HG03039 (cell line): ENCODE measurements around the gene LONRF2.

Experiments used
- ATAC-seq: cut with Tn5 transposase; IDR thresholded peaks from one replicate; pipeline ENCODE4 v1.9.1; 2021; ENCODE audit warnings: mild to moderate bottlenecking, moderate library complexity; ENCODE audit not compliant: unreplicated experiment

Gene LONRF2

DNA sequence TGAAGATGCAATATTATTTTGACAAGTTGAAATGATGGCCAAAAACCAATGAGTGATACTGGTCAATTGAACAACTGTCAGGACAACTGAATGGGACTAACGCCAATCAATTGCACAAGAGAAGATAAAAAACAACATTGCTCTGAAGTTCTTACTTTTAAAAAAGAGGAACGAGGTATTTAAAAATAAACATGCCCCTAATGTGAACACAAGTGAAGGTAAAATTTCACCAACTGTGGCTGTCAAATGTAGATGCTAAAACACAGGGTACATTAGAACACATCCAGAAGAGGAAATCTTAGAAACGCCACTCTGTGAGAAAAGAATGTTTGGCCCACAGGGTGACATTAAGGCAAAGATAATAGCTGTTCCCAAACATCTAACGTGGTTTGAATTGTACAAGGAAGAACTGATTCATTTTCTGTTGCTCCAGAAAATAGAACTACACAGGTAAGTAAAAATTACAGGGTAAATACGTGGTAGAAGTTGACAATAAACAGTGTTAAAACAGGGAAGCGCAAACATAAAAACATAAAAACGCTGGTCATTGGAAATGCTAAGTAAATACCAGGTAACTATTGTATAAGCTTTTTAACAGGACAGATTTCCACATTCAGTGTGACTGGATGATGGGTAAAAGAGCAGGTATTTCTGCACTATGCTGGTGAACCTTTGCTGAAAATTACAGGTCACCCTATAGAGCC is 20.3 kb downstream of the LONRF2 start:
- no peak for ATAC-seq

- no peak for ATAC-seq
These were observed 22.8 kb downstream of the LONRF2 start for GRCh38 chr2:100299548-100299947.

DNA sequence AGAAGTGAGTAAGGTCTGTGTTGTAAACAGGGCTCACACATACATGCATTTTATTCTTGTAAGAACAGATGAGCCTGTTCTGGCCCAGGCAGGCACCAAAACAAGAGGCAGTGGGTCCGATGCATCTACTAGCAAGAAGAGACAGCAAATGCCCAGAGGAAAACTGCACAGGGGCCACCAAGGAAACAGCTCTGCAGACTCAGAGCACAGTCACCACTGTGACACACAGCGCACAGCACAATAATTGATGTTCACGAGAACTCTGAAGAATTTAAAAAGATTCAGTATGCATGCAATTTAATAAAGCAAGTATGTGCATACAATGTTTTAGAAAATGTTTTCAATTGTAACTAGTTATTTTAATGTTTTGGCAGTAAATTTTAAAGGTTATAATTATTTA is 24.8 kb downstream of the LONRF2 start:
- no peak for ATAC-seq

DNA sequence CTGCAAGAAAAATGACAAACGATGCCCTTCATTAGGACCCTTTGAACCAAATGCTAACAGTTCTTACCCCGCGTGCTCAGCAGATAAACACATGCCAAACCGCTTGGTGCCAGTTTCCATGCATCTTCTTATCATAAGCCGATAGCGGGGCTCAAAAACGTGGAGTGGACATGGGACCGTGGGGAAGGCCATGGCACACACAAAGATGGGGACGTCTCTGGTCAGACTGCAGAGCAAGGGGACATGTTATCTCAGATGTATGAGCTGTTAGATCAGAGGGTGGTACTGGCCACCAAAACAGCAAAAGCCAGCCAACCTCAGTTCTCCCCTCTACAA is 28.2 kb downstream of the LONRF2 start:
- ATAC-seq, result no peak

DNA sequence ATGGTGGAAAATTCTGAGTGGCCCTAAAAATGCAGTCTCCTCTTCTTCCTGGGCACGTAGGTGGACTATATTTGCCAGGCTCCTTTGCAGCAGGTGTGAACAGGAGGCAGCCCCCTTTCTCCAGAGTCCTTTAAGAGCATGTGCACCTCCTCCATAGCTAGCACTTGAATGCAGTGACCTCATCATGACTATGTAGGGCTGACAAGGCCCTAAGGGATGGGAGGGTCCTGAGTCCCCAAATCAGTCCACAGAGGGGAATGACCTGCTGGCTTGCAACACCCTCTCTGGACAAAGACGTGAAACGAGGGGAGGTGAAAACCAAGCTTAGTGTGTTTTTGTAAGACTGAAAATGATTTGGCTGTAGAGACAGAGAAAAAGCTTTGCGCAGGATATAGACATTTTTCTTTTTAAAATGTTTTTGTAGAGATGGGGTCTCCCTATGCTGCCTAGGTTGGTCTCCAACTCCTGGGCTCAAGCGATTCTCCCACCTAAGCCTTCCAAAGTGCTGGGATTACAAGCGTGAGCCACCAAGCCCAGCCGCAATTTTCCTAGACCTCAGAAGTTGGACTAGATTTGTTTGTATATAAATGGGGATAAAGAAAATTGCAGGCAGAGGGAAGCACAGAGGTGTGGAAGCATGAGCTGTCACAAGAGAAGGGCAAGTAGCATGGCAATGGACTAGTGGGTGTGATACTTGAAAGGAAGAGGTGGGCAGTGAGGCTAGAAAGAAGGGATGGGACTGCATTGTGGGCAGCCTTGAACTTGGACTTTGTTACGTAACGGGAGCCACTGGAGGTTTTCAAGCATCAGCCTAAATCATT is 28.8 kb downstream of the LONRF2 start:
- ATAC-seq, result no peak

DNA sequence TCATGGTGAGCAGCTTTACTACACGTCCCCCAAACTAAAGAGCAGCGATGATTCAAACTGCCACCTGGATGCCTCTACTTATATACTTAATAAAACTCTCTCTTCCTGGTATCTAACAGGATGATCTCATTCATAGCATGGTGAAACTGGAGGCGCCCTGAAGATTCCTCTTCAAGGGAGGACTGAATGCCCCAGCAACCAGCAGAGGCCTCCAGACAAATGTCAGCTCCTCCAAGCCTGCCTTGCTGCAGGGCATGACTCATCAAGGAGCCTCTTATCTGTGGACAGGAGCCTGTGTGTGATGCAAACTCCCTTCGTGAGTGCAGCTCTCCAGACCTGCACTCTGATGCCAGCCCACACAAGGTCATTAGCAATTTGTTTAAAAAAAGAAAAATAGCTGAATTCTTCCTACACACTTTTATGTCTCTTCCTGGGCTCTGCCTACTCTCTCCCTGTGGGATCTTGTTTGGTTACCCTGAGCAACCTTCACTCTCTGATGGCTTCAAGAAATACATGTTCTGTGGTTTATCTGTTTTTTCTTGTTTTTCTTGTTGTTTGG is 30.2 kb downstream of the LONRF2 start:
- no peak for ATAC-seq

GRCh38 chr2:100291152-100291970 is 30.9 kb downstream of the LONRF2 start:
- ATAC-seq, result no peak

GRCh38 chr2:100290718-100291151 is 31.6 kb downstream of the LONRF2 start:
- ATAC-seq, result no peak

GRCh38 chr2:100289020-100289419 is 33.3 kb downstream of the LONRF2 start:
- ATAC-seq, result no peak

DNA sequence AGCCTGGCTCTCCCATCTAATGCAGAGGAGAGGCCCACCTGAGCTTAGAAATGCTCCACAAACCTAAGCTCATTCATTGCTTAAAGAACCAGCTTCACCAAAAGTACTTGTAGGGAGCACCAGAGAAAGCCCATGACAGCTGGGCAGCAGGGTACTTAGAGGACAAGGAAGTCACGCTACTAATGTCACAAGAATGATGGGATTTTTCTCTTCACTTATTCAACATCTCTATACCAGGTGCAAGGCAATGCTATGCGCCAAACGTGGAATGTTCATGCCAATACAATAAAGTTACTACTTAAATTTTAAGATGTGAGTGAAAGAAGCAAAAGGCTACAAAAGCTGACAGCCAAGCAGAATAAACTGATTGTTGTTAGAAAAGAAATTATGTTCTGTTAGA is 36.0 kb downstream of the LONRF2 start:
- ATAC-seq, result no peak

DNA sequence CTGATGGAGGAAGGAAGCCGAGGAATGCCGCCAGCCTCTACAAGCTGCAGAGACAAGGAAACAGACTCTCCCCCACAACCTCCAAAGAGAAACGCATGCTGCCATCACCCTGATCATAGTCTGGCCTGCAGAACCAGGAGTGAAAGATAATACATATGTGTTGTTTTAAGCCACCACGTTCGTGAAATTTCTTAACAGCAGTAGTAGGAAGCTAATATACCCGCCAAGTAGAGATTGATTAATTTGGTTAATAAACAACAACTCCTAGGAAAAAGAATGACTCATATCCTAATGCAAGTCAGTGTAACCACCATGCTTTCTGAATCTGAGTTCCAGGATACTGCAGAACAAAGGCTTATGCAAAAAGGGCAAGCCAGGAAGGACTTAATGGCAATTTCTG is 36.6 kb downstream of the LONRF2 start:
- ATAC-seq, result no peak

DNA sequence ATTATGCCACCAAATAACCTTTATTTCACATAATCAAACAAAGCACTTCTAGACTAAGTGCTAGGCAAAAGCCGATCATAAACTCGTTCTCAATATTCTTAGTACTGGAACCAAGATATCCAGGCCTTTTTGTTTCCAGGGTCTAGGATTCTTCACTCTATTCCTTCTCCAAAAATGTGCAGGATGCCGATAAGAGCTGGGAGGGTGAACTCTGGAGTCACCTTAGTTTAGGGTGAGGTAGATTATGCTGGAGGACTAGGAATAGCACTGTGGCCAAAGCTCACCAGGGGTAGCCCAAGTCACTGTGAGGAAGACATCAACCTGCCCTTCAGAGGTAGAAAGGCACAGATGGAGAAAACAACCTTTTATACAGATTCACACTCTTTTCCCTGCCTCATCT is 37.3 kb downstream of the LONRF2 start:
- ATAC-seq, result no peak

DNA sequence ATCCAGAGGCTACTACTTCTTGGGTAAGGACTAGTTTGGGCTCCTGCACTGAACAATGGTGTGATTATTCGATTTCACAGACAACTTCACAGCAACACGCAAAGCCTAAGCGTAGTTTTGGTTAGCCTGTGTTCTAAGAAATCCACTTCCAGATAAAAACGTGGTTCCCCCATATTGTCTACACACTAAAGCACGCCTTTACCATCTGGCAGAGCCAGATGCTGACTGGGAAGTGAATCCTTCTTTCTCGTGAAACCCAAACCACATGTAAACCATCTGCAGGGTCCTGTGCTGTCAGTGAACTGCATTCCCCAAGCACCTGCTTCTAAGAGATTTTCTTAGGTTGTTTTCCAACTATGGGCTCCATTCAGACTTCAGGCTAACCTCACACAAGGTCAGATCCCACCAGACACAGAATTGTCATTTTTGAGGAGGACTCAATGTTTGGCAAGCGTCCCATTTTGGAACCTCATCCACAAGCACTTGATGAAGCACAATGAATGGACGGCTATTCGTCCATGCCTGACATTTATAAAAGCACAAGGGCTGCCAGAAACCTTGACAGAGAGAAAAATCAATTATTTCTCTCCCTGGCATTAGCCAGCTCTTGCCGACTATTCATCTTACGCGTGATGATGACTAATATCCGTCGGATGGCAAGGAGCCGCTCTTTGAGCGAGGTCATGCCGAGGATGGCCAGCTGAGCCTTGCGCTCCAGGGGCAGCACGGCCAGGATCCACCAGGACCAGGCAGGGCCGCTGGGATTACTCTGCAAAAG is 38.4 kb downstream of the LONRF2 start:
- no peak for ATAC-seq

GRCh38 chr2:100281521-100282438 is 40.5 kb downstream of the LONRF2 start:
- no peak for ATAC-seq

DNA sequence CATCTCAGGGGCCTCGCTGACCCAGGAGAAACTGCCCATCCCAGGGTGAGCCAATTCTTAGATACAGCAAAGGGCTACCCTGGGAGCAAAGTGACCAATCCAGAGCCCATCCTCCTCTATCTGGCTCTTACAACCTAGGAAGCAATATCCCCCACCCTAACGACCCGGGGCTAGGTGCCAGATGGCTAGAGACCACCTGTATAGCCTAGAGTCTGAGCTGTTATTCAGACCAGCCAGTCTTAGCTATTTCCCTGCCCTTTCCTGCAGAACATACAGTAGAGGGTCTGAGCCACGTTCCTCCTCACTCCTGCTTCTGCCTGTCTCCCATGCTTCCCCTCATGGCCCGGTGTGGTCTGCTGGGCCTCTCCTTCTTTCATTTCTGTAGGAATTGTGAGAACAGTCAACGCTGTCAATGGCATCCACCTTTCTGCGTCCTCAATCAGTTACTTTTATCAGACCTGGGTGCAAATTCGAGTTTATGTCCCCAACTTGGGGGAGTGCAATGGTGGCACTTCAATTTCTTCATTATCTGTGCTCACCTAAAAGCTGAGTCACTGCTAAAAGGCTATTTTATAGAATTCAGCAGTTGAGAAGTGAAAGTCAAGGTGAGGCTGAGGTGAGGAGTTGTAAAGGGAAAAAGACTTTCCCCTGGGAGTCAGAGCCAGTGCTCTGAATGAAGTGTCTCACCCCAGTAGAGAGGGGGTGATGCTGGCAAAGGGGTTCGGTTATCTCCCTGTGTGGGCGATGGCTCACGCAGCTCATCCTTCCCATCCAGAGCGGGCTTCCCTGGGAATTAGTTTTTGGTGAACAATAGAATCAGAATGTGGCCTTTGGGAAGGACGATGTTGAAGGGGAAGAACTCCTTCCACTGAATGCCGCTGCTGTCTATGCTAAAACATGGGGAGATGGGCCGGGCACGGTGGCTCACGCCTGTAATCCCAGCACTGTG is 42.4 kb downstream of the LONRF2 start:
- no peak for ATAC-seq

GRCh38 chr2:100278986-100279385 is 43.3 kb downstream of the LONRF2 start:
- no peak for ATAC-seq

- no peak for ATAC-seq
These were observed 43.8 kb downstream of the LONRF2 start for GRCh38 chr2:100278501-100278900.

DNA sequence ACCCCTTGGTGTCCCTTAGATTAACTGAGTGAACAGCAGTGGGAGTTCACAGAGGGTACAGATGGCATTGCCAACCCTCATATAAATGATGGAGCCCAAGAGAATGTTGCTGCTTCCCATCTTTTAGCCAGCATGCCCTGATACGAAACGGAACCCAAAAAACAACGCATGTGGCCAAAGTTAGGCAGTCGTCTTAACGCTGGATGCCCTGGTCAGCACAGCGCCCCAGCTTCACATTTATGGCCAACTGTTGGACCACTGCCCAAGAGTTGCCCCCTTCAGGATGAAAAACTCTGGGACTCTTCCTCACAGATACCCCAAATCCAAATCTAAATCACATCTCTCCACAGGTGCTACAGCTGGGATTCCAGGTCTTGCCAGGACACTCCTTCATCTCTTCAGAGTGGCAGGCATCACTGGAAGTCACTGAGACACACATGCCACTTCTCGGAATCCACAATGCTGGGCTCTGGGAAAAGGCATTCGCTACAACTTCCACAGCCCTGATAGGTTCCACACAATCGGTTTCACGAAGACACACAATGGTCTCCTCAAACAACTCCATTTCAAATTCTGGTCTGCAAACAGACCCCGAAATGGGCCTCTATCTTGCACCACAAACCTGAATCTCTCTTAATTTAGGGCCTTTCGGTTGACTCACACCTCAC is 44.6 kb downstream of the LONRF2 start:
- no peak for ATAC-seq
